GM12878 (cell line): Measurements from ENCODE around the gene GJB4. TPM values are rescaled to one million over a fixed set of nuclear protein-coding genes. Genes with fewer than 3 reads are reported as not detected.

ENCODE experiments used
- ATAC-seq: fragments of 200-7000 bp; cut with Tn5 transposase; 3 replicates; pipeline ENCODE4 v1.9.1; 2020; ENCODE audit warnings: mild to moderate bottlenecking, moderate library complexity
- BruUV-seq: library from RNA; stranded (reverse); fragments of 400-500 nt; replicated peaks from 2 replicates; lab custom pipeline; 2021; lab: Mats Ljungman, UMichigan
- CTCF ChIA-PET: fragments of 300-600 bp; sonication (Branson Sonifier 250); formaldehyde crosslinking; extraction: SDS; loops from one replicate; lab custom pipeline; 2021; ENCODE audit warnings: inconsistent platforms; lab: Yijun Ruan, JAX
- POLR2A ChIA-PET: fragments of 350-600 bp; formaldehyde crosslinking; extraction: SDS; loops from one replicate; lab custom pipeline; 2021; ENCODE audit warnings: inconsistent platforms; lab: Charles Lee
- RAD21 ChIA-PET: fragments of 300-600 bp; sonication (Branson Sonifier 250); formaldehyde crosslinking; loops from one replicate; lab custom pipeline; 2023; ENCODE audit warnings: antibody characterized with exemption; ENCODE audit not compliant: unreplicated experiment; lab: Charles Lee
- SMC1A ChIA-PET: fragments of 300-600 bp; sonication (Branson Sonifier 250); formaldehyde crosslinking; loops from one replicate; lab custom pipeline; 2023; ENCODE audit not compliant: unreplicated experiment, uncharacterized antibody; lab: Charles Lee
- DNase-seq: peaks from one replicate; pipeline ENCODE4 v3.0.0-alpha.2; 2011; ENCODE audit warnings: low read depth, low spot score
- FAIRE-seq: peaks from 3 replicates; lab custom pipeline; 2011; peaks lifted over from hg19 to GRCh38; lab: Jason Lieb, UNC
- H2AFZ ChIP-seq: 2 replicates; pipeline ENCODE4 v1.6.0; 2011; ENCODE audit warnings: low read depth, low read length, control low read depth; ENCODE audit not compliant: control insufficient read depth
- H3K27ac ChIP-seq: 2 replicates; pipeline ENCODE4 v1.5.1; 2011; ENCODE audit warnings: control low read depth; ENCODE audit not compliant: control insufficient read depth, insufficient read depth
- H3K27me3 ChIP-seq, 2 experiments: replicated peaks in 1 of 2; 2 replicates each; pipeline versions ENCODE4 v1.6.0 to v1.6.1; 2011; ENCODE audit warnings: low read length in 1 of 2; ENCODE audit not compliant: control insufficient read depth in 2 of 2, insufficient read depth in 2 of 2
- H3K36me3 ChIP-seq, 2 experiments: 2 replicates each; pipeline ENCODE4 v1.5.1; 2011; ENCODE audit warnings: low read length in 1 of 2; ENCODE audit not compliant: control insufficient read depth in 2 of 2, insufficient read depth in 2 of 2
- H3K4me1 ChIP-seq: 2 replicates; pipeline ENCODE4 v1.6.1; 2011; ENCODE audit warnings: mild to moderate bottlenecking, low read length, moderate library complexity, mixed read lengths; ENCODE audit not compliant: control insufficient read depth, insufficient read depth
- H3K4me2 ChIP-seq: 2 replicates; pipeline ENCODE4 v1.6.0; 2011; ENCODE audit warnings: control low read depth; ENCODE audit not compliant: control insufficient read depth, insufficient read depth
- H3K4me3 ChIP-seq: fragments of 200-600 bp; sonication (generic); 2 replicates; pipeline ENCODE4 v1.5.1; 2016
- H3K79me2 ChIP-seq: 2 replicates; pipeline ENCODE4 v1.6.0; 2011; ENCODE audit warnings: low read length; ENCODE audit not compliant: control insufficient read depth, insufficient read depth
- H3K9ac ChIP-seq: 2 replicates; pipeline ENCODE4 v1.8.0; 2011; ENCODE audit warnings: low read length, control low read depth, mixed read lengths; ENCODE audit not compliant: control insufficient read depth, insufficient read depth
- H3K9me3 ChIP-seq: replicated peaks from 3 replicates; pipeline ENCODE4 v1.5.1; 2011; ENCODE audit warnings: mild to moderate bottlenecking, low read length; ENCODE audit not compliant: control insufficient read depth, insufficient read depth
- H4K20me1 ChIP-seq: 2 replicates; pipeline ENCODE4 v1.6.0; 2011; ENCODE audit not compliant: control insufficient read depth, insufficient read depth
- ASH2L ChIP-seq: fragments of 300-600, 200-600 bp; sonication (generic); IDR thresholded peaks from 2 replicates; pipeline ENCODE4 v1.6.1; 2017; ENCODE audit warnings: low read depth, mild to moderate bottlenecking, borderline replicate concordance
- EP300 ChIP-seq, 2 experiments: fragments of 150-350 bp in 1 of 2; IDR thresholded peaks; 2 replicates each; pipeline ENCODE4 v1.6.1; 2011 to 2012; ENCODE audit warnings: low read depth in 2 of 2, low read length in 2 of 2, borderline replicate concordance in 1 of 2, improper control_type of control experiment in 1 of 2, inconsistent platforms in 1 of 2; ENCODE audit not compliant: control insufficient read depth in 1 of 2
- FOS ChIP-seq: IDR thresholded peaks from 3 replicates; pipeline ENCODE4 v1.6.1; 2011; ENCODE audit warnings: borderline replicate concordance; ENCODE audit not compliant: insufficient read length; ENCODE audit errors: extremely low read depth
- LARP7 ChIP-seq: fragments of 450-650 bp; IDR thresholded peaks from 2 replicates; pipeline ENCODE4 v1.6.1; 2017; ENCODE audit warnings: mild to moderate bottlenecking
- NBN ChIP-seq: fragments of 450-650 bp; IDR thresholded peaks from 2 replicates; pipeline ENCODE4 v1.6.1; 2016
- NFYA ChIP-seq: IDR thresholded peaks from 2 replicates; pipeline ENCODE4 v1.6.1; 2011; ENCODE audit warnings: low read depth, mild to moderate bottlenecking, low read length, improper control_type of control experiment, borderline replicate concordance
- PAX8 ChIP-seq: fragments of 450-650 bp; IDR thresholded peaks from 2 replicates; pipeline ENCODE4 v1.6.1; 2017; ENCODE audit warnings: mild to moderate bottlenecking, moderate library complexity
- ZNF274 ChIP-seq: IDR thresholded peaks from one replicate; pipeline ENCODE4 v1.8.0; 2011; ENCODE audit not compliant: insufficient read length, insufficient read depth
- WGBS: methylation state at CpG from one replicate; pipeline ENCODE4 v1.1.6; 2016; ENCODE audit warnings: low lambda C conversion rate; ENCODE audit not compliant: insufficient replicate concordance, insufficient coverage; ENCODE audit errors: missing lambda C conversion rate; 5-methylcytosine and 5-hydroxymethylcytosine counted together
- in situ Hi-C: fragments of 300-500 bp; cut with MboI; formaldehyde crosslinking; loops from 9 replicates; pipeline ENCODE4 v1.14.3; 2018; ENCODE audit warnings: mixed read lengths
- intact Hi-C: fragments of 100-400 bp; cut with micrococcal nuclease; formaldehyde crosslinking; loops from one replicate; pipeline ENCODE4 v1.14.2; 2022; ENCODE audit not compliant: unreplicated experiment
- polyA plus RNA-seq, 11 experiments: library from polyadenylated mRNA; depleted of rRNA in 4 of 11; unstranded in 6 of 11; stranded (reverse) in 5 of 11; fragments of >200 nt; fragmentation: Nextera tagmentation in 4 of 11; fragmentation: Illumina TruSeq in 1 of 11; extraction: Ambion mirVana in 4 of 11; extraction: Trizol in 1 of 11; gene quantifications; 1 replicate in 1 of 11; 2 replicates in 10 of 11; pipeline versions ENCODE4 v1.2.1 to v1.2.3, GENCODE V29; 2011 to 2016; ENCODE audit warnings: inconsistent platforms in 2 of 11, missing spikeins in 2 of 11, low read depth in 1 of 11
- total RNA-seq, 4 experiments: library from RNA; depleted of rRNA in 3 of 4; stranded (reverse); fragments of >200 nt in 3 of 4; fragmentation: Illumina TruSeq in 1 of 4; extraction: Trizol in 1 of 4; gene quantifications; 2 replicates each; pipeline versions ENCODE4 v1.2.1 to v1.2.3, GENCODE V29; 2013 to 2021
- TF ChIP-seq, protein P1 (sequence below): IDR thresholded peaks from 2 replicates; pipeline ENCODE4 v1.6.1; 2012; ENCODE audit warnings: low read depth, low read length, improper control_type of control experiment
- TF ChIP-seq, protein P2 (sequence below): IDR thresholded peaks from 2 replicates; pipeline ENCODE4 v1.6.1; 2011; ENCODE audit warnings: borderline replicate concordance, low read depth, mild to moderate bottlenecking, moderate library complexity, mixed read lengths, low read length; ENCODE audit not compliant: insufficient read depth; ENCODE audit errors: extremely low read length
- TF ChIP-seq, protein P3 (sequence below), 3 experiments: IDR thresholded peaks in 2 of 3; conservative IDR thresholded peaks in 1 of 3; 2 replicates each; pipeline ENCODE4 v1.5.1; 2011; ENCODE audit warnings: low read depth in 3 of 3, low read length in 3 of 3, mild to moderate bottlenecking in 3 of 3, control low read depth in 2 of 3, moderate library complexity in 2 of 3, inconsistent platforms in 1 of 3, mixed read lengths in 1 of 3; ENCODE audit not compliant: control insufficient read depth in 2 of 3, insufficient read depth in 1 of 3; ENCODE audit errors: extremely low read depth in 1 of 3

Gene GJB4
- total and polyA plus RNA-seq, 10 of the 15 experiments (the other 5 are each of a cell fraction or from before 2014, with no cell fraction given), result not detected

DNA sequence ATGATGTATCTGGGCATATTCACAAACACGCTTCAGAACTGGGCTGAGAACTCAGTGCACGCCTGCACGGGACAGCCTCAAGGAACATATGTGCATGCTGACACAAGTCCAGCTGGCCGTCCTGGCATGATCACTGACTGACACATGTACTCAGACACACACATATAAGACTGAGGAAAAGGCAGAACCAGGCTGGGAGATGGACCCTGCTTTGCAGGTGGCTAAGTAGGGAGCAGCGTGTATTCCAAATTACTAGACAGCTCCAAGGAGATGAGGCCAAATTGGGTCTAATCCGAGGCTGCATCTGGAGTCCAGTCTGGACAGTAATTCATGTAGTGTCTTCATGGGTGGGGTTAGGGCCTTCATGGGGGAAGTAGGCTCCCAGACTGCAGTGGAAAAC lies 46.1 kb upstream of the GJB4 start:
- ChIA-PET CTCF (no interaction called here), POLR2A (no interaction called here), SMC1A (no interaction called here), RAD21 (no interaction called here)
- Histone ChIP-seq H3K4me3 (no peak overlapping the region), H3K36me3 (no peaks in the 10 kb centered on the region), H3K9me3 (no peaks in the 10 kb centered on the region), H3K4me1 (no peaks in the 10 kb centered on the region), H2AFZ (no peak overlapping the region), H3K9ac (no peak overlapping the region), H3K4me2 (no peak overlapping the region), H4K20me1 (no peaks in the 10 kb centered on the region), H3K79me2 (no peaks in the 10 kb centered on the region), H3K27ac (no peak overlapping the region), H3K27me3 (peaks cover 0 to 2% of the 10 kb centered on the region in 2 experiments; a peak in 1 of 4 replicates)
- ATAC-seq (no peak), FAIRE-seq (no peak), DNase-seq (no peak)
- in situ Hi-C loops, result no loop called here
- no TSS peak for BruUV-seq
- intact Hi-C loops, result no loop called here
- 32% methylated on average over 6 of the region's 6 CpGs for WGBS
- TF ChIP-seq EP300 (IDR thresholded peaks at IDR 0.05; ENCODE audit: borderline replicate concordance in 1 of 2, control insufficient read depth in 1 of 2, low read depth in 2 of 2, low read length in 2 of 2) (no peak), PAX8 (no peak)

DNA sequence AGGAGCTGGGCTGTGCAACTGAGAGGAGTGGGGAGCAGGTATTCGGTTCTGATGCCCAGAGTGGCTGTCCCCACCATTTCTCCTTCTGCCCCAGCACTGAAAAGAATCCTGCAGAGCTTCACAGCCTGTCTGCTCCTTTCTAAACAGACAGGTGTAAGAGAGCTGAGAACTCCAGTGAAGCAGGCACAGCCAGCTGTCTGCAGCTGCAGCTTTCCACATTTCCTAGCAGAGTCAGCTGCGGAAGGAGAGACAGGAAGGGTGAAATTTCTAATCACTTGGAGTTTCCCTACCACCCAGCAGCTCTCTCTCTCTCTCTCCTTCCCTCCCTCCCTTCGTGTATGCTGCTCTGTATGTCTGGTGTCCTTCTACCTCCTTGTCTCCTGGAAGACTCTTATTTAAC lies 45.2 kb upstream of the GJB4 start:
- intact Hi-C loops, result no loop called here
- TF ChIP-seq, protein P1, sequence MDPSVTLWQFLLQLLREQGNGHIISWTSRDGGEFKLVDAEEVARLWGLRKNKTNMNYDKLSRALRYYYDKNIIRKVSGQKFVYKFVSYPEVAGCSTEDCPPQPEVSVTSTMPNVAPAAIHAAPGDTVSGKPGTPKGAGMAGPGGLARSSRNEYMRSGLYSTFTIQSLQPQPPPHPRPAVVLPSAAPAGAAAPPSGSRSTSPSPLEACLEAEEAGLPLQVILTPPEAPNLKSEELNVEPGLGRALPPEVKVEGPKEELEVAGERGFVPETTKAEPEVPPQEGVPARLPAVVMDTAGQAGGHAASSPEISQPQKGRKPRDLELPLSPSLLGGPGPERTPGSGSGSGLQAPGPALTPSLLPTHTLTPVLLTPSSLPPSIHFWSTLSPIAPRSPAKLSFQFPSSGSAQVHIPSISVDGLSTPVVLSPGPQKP, result no peak
- TF ChIP-seq, protein P2, sequence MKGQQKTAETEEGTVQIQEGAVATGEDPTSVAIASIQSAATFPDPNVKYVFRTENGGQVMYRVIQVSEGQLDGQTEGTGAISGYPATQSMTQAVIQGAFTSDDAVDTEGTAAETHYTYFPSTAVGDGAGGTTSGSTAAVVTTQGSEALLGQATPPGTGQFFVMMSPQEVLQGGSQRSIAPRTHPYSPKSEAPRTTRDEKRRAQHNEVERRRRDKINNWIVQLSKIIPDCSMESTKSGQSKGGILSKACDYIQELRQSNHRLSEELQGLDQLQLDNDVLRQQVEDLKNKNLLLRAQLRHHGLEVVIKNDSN, result no peak
- TF ChIP-seq EP300 (IDR thresholded peaks at IDR 0.05; ENCODE audit: borderline replicate concordance in 1 of 2, control insufficient read depth in 1 of 2, low read depth in 2 of 2, low read length in 2 of 2) (no peak), NFYA (no peak), NBN (no peak), ZNF274 (no peak), FOS (no peak), ASH2L (no peak), LARP7 (no peak)
- TF ChIP-seq, protein P3, sequence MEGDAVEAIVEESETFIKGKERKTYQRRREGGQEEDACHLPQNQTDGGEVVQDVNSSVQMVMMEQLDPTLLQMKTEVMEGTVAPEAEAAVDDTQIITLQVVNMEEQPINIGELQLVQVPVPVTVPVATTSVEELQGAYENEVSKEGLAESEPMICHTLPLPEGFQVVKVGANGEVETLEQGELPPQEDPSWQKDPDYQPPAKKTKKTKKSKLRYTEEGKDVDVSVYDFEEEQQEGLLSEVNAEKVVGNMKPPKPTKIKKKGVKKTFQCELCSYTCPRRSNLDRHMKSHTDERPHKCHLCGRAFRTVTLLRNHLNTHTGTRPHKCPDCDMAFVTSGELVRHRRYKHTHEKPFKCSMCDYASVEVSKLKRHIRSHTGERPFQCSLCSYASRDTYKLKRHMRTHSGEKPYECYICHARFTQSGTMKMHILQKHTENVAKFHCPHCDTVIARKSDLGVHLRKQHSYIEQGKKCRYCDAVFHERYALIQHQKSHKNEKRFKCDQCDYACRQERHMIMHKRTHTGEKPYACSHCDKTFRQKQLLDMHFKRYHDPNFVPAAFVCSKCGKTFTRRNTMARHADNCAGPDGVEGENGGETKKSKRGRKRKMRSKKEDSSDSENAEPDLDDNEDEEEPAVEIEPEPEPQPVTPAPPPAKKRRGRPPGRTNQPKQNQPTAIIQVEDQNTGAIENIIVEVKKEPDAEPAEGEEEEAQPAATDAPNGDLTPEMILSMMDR (IDR thresholded peaks at IDR 0.05 in 2 of 3, conservative IDR thresholded peaks at IDR 0.05 in 1 of 3; ENCODE audit: control insufficient read depth in 2 of 3, extremely low read depth in 1 of 3, insufficient read depth in 1 of 3, low read depth in 3 of 3, low read length in 3 of 3), result no peak

More for the DNA sequence above, 45.2 kb upstream of the GJB4 start:
- ChIA-PET CTCF (interaction anchor here (1.4 kb wide), 1 partner anchor 30 kb away, joined by 5 read pairs; no protein-coding TSS in a partner anchor), RAD21 (no interaction called here), POLR2A (no interaction called here), SMC1A (interaction anchor here (0.7 kb wide), 1 partner anchor 28 kb away, joined by 3 read pairs; no protein-coding TSS in a partner anchor)
- DNase-seq (no peak), ATAC-seq (no peak), FAIRE-seq (no peak)
- Histone ChIP-seq H3K4me3 (no peak overlapping the region), H3K79me2 (no peaks in the 10 kb centered on the region), H3K27me3 (peaks cover 0 to 1% of the 10 kb centered on the region in 2 experiments; a peak in 2 of 4 replicates), H2AFZ (no peak overlapping the region), H3K4me2 (no peak overlapping the region), H3K36me3 (no peaks in the 10 kb centered on the region), H3K9me3 (no peaks in the 10 kb centered on the region), H3K27ac (no peak overlapping the region), H3K9ac (no peak overlapping the region), H3K4me1 (no peaks in the 10 kb centered on the region), H4K20me1 (no peaks in the 10 kb centered on the region)
- in situ Hi-C loops, result no loop called here
- 23% methylated on average over 3 of the region's 3 CpGs for WGBS
- no TSS peak for BruUV-seq
